D341Med (cell line): Measurements from ENCODE around the gene COBL.

Experiments used
- DNase-seq: peaks from one replicate; pipeline ENCODE4 v3.0.0; 2012; ENCODE audit warnings: low spot score

COBL gene, protein sequence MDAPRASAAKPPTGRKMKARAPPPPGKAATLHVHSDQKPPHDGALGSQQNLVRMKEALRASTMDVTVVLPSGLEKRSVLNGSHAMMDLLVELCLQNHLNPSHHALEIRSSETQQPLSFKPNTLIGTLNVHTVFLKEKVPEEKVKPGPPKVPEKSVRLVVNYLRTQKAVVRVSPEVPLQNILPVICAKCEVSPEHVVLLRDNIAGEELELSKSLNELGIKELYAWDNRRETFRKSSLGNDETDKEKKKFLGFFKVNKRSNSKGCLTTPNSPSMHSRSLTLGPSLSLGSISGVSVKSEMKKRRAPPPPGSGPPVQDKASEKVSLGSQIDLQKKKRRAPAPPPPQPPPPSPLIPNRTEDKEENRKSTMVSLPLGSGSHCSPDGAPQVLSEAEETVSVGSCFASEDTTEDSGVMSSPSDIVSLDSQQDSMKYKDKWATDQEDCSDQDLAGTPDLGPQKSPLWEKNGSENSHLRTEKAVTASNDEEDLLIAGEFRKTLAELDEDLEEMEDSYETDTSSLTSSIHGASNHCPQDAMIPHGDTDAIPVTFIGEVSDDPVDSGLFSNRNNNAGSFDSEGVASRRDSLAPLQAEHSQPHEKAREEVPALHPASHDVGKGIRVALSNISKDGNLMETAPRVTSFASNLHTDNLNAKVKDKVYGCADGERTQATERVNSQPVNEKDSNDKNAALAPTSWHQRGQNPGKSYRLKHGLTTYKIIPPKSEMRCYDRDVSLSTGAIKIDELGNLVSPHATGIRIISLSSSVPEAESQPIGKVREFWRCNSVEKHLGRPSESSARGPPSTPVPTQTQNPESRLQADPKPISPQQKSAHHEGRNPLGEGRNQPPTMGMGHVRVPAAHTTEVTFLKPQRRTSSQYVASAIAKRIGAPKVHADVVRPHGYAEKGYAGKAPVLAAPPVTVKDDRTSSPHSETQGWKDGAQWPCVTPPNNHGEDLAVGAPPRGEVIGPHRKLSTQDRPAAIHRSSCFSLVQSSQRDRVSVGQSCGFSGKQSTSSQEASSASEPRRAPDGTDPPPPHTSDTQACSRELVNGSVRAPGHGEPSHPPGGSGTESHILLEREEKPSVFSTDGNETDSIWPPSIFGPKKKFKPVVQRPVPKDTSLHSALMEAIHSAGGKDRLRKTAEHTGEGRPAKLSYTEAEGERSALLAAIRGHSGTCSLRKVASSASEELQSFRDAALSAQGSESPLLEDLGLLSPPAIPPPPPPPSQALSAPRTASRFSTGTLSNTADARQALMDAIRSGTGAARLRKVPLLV

DNA sequence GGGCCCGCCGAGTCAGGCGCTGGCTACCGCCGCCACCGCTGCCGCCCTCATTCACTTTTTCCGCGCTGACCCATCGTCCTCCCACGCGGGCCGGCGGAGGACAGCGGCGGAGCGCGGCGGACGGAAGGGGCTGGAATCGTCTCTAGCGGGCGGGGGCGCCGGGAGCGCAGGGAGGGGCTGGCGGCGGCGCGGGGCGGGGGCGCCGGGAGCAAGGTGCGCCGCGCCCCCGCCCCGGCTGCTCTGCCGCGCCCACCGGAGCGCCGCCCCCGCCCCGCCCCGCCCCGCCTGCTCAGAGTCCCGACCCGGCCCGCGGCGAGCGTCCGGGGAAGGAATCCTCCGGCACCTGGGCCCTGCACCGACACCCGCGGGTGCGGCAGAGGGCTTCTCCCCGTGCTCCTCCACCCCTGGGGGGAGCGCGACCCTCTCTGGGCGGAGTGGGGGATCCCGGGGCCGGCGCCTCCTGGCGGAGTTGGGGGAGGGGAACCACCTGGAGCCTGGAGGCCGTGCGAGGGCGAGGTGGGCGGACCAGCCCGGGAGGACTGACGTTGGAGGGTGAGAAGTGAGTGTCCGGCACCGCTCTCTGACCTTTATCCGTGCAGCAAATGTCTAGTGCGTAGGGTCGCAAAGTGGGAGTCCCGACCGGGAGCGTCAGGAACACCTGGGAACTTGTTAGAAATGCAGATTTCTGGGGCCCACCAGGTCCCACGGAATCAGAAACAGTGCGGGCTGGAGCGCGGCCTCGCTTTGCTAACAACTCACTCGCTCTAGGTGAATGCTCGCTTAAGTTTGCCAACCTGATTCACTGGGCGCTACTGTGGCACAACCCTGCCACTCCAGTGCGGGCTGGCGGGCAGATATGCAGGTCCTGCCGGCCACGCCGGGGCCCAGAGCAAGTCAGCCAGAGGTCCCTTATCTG lies at the start of gene COBL:
TSS of gene COBL (minus strand) at position 144 of the 916 bp plus-strand sequence. CDS start 176 bp downstream, outside the sequence.
- peak; percentile 82 for DNase-seq

DNA sequence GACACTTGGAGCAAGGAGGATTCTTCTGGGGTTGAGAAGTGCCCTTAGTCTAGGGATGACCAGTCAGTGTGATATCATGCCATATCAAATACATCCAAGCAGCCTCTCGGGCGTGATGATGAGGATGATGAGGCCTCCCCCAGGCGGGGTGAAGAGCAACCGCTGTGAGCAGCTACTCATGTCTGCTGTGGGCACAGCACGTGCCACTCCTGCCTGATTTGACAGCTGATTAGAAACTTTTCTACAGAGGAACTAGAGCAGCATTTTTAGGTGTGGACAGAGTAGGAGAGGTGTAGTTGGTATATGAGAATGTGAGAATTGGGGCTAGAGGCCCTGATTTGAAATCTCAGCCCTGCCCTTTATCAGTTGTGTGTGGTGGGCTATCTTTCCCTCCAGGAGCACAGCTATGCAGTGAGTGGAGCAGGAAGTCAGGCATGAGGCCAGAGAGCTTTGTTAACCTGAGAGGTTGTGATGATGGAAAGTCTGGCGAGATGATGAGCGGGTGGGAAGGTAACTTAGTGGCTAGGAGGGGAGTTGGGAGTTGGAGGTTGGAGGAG lies 49.6 kb upstream of the COBL start:
- DNase-seq: no peak

DNA sequence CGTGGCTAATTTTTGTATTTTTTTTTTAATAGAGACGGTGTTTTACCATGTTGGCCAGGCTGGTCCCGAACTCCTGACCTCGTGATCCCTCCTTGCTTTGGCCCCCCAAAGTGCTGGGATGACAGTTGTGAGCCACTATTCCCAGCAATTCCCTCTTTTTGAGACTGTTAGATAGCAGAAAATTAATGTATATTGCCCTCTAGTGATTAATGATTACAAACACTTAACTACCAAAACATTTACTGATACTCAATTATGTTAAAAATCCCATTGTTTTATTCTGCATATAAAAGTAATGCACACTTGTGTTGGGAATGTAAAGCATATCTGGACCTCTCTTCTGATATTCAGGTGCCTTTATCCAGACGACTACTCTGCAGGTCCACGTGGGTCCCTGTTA lies 41.2 kb upstream of the COBL start:
- DNase-seq: no peak

DNA sequence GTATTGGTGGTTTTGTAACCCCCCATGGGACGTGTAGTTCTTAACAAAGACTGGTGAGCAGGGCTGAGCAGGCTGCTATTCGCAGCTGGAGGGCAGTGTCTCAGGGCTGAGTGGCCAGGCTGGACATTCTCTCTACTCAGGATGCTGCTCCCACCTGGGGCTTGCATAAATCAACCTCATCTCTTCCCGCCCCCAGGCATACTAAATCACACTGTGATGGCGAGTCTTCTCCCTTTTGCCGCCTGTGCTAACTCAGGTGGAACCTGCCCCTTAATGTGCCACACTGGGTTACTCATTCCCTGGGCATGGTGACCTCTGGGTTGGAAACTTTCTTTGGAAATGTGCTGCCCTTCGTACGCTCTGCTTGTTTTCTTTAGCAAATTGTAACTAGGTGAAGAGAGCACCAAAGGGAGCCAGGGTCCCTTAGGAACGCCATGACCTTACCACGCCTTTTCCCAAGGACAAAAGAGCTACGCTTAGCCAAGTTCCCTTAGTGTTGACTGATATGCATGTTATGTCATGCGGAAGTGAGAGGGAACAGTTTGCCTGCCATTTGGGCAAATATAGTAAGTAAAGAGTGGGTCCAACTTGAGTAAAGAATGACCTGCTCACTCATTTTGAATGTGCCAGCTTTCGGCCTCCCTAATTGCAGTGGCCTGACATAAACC lies 40.4 kb upstream of the COBL start:
- DNase-seq: no peak

DNA sequence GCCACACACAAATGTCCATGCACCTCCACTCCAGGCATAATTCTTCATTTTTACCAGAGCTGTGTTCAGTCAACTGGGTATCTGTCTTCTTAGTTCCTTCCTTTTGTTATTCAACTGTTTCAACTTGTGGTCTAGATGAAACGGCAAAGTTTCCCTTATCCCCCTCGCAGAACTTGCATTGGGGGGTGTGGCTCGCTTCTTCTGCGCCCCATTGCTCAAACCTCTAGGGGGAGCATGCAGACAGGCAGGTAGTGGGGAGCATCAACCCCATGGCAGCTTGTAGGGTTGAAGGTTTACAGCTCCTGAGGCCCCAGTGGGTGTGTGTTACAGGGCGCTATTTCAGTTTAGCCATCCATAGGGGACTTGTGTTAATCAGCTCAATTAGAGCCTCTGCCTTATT lies 38.3 kb upstream of the COBL start:
- no peak for DNase-seq

DNA sequence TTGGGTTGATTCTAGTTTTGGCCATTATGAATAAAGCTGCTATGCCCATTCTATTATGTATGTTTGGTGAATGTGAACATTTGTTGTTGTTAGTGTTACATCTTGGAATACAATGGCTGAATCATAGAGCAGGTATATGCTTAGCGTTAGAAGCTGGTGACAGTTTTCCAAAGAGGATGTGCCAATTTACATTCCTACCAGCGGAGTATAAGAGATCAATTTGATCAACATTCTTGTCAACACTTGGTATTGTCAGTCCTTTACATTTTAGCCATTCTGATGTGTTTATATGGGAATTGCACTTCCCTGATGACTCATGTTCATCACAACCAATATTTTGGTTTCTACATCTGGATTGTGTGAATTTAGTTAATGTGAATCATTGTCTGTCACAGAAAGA lies 37.8 kb upstream of the COBL start:
- no peak for DNase-seq

DNA sequence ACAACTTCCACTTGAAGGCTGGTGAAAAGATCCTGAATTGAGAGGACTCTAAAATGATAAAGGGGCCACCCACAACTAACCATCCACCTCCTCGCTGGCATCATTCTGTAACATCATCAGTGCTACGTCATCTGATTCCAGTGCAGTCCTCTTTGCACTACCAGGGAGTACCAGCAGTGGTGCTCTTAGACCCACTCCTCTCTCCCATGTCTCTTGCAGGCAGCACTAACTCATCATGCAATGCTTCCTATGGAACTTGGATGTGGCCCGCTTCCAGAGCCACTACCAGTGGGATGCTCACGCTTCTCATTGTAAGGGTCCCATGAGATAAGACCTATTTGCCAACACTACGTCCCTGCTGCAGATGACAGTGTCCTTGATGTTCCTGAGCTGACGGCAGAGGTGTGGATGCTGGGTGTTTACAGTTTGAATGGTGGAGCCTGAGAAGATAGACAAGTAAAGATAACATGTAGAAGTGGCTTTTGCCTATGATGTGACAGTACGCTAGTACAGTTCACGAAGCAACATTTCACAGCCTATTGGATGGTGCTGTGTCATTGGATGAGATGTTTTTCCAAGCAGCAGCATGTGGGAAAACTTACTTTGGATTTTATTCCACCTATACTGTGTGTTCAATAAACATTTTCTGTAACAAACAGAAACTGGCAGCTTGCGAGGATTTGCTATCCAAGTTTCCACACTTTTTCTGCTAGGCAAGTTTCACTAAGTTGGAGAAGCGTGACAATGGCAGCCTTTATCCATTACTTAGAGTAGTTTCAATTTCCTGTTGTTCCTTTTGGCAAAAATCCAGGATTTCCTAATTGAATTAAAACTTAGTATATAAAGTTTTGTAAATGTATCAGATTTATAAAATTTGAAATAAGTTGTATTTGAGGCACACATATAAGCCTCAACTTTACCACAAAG lies 35.8 kb upstream of the COBL start:
- DNase-seq: no peak

DNA sequence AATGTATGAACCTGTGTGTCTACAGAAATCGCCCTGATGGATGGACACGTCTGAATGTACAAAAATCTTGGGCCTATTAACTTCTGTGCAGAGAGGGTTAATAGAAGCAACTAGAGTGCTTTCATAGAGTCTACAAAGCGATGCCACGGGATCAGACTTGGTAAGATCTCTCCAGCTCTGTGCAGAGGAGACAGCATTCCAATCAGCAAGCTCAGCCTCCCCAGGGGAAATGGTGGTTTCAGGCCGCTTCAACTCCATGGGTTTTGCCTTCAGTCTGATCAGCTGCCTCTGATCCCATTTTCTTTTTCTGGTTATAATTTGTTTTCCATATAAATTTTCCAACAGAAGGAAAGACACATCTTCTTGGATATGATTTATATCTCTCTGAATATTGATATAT lies 35.1 kb upstream of the COBL start:
- no peak for DNase-seq

DNA sequence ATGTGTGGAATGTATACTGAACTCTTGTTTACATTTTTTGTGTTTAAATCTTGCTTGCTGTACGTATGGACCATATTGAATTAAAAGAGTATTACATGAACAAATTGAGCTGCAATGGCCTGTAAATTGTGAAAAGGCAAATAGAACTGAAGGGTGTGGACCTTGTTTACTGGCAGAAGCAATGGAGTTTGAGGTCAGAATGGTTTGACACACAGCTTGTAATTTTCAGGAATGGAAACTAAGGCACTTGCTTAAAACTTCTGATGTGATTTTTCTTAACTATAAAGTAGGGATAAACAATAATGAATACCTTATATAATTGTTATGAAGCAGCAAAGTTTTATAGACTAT lies 33.9 kb upstream of the COBL start:
- no peak for DNase-seq

DNA sequence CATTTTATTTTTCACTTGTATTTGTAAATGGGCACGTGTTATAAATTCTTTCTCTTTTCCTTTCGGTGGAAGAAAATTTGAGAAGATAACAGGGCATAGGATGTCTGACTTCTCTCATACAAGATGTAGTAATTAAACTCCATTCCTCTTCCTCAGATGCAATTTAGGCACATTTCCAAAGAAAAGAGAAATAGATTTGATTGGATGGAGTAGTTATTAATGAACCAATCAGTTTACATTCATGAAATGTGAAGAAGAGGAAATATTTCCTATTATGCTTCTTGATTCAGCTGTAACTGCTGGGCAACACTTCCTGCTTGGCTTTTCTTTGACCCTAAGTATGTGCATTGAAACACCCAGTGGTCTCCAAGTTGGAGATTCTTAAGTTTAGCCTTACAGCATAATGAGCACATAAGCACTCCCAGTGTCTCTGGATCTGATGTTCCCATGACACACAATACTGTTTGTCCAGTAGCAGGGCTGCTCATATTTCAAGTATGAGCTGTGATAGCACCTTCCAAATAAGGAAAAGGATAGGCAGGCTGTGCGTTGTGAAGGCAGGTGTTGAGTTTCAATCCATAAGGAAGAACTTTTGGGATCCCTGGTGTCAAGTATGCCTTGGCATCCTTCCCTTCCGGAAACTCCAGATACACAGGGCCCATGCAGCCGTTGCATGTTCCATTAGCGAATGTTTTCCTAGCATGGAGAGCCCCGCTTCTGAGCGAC lies 33.4 kb upstream of the COBL start:
- no peak for DNase-seq

DNA sequence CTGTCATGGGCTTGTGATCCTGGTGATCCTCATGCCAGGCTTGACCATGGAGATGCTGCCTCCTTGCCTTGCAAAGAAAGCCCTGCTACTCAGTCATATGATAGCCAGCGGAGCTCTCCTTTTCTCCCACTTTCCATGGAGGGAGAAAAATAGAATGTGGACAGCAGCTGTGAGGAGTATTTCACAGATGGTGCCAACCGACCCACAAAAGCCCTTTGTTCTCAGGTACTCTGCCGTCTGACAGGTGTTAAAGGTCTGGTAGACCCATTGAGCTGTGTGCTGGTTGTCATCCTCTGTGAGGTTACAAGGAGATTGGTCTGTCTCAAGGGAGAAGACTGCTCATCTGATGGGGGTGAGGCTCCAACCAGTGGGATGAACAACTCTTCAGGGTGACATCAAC lies 29.5 kb upstream of the COBL start:
- no peak for DNase-seq

DNA sequence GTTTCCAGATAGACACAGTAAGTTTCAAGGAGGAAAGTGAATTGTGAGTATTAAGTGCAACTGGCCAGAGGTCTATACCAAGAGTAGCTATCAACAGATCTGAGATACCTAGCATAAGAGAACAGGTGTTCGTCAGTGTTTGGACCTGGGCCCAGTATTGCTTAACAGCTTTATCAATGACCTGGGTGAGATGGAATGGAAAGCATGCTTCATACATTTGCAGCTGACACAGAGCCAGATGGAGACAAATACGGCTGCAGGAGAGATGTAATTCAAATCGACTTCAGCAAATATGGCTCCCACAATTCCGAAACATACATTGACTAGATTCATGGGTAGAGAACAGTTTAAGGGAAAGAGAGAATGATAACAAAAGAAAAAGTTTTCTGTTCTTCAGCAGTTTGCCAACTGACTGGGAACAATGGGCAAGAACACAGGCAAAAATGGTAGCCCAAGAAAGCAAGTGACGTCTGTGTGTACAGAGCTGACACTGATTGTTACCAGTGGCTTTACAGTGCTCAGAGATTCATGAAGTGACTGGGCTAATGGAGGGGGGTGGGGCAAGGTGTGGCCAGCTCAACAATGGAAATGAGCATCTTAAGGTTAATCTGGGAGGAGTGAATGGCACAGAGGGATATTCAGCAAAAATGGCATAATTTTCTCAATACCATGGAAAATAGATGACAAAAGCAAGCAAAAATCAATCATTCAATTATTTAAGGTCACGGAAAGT lies 28.0 kb upstream of the COBL start:
- DNase-seq: no peak

DNA sequence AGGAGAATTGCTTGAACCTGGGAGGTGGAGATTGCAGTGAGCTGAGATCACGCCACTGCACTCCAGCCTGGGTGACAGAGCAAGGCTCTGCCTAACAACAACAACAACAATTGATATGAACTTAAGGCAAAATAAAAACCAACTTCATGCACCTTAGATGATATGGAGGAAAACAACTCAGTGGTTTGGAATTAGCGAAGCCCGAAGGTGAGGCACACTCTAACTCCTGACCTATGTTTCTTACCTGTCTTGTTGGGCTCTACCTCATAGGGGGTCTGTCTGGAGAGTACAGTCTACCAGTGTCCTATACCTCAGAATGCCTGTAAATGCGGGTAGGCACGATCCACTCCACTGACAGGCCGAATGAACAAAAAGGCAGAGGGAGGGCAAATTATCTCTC lies 24.3 kb upstream of the COBL start:
- DNase-seq: no peak

DNA sequence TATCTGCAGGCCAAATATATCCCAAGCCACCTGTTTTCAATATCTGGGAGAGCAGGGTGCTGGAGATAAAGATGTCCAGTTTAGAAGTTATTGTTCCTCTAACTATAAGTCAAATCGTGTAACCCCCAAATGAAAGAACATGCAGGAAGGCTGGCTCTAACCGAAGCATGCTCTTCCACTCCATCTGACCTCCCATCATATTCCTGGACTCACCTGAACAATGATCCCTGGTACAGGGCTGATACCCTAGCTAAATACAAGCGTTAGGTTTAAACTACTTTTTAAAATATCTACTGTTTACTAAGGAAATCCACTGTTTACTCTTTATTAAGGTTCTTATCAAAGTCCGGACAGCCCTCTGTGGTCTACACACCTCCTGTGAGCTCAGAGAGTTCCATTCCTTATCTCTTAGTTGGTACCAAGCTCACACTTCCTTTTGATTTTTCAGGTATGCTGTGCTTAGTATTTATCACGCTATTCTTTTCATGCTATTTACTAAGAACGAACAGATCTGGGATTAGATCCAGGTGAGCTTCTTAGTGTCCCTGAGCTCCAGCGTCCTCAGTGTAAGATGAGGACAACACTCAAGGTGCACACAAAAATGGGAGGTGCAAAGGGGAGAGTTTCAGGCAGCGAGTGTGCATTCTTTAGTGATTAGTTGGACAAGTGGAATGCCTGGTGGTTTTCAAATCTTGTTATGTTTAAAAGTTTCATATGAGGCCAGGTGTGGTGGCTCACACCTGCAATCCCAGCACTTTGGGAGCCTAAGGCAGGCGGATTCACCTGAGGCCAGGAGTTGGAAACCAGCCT lies 23.6 kb upstream of the COBL start:
- DNase-seq: no peak

DNA sequence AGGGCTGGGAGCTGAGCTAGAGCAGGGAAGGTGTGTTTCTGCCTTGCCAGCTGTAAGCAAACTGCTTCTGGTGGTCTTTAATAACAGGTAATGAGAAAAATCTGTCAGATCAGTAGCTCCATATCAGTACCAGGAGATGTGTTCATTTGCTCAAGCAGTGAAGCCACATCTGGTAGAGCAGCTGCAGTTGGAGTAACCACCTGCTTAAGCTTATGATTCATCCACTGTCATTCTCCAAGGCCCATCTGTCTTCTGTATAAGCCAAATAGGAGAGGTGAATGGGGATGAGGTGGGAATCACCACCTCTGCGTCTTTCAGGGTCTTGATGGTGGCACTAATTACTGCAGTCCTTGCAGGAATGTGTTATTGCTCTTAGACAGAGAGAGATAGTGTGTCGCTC lies 18.4 kb upstream of the COBL start:
- no peak for DNase-seq

DNA sequence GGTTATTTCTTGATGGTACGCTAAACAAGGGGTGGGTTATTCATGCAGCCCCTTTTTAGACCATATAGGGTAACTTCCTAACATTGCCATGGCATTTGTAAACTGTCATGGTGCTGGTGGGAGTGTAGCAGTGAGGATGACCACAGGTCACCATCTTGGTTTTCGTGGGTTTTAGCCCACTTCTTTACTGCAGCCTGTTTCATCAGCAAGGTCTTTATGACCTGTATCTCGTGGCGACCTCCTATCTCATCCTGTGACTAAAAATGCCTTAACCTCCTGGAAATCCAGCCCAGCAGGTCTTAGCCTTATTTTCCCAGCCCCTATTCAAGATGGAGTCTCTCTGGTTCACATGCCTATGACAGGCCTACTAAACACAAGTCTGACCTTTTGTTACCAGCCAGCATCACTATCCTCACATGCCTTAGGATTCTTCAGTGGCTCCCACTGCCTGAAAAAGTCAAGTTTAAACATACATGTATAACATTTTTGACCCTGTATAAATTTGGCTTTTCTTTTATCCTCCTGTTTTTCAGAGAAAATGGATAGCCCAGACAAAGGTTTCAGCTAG lies 13.2 kb upstream of the COBL start:
- no peak for DNase-seq

DNA sequence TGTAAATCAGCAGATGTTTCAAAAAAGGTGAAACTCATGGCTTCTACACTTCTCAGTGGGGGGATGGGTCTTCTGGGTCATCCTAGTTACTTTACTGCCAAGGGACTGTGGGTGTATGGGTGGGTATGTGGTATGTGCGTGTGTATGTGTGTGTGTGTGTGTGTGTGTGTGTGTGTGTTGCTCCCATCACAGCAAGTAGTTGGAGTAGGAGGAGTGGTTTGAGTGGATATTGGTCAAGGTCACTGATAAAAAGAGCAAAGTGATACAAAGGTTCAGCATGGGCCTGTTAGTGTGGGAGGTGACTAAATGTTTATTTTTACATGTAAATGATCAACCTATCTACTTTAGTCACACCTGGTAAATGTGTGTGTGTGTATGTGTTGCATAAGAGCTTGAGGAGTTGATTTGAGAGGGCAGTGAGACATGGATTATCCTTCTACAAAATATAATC lies 11.8 kb upstream of the COBL start:
- no peak for DNase-seq
